NCI-H748 treated with DMSO at 0.1 percent for 48 hours (cell line): ENCODE results near the gene ARL6IP1.
"Not testable (repeated sequence)": the region's sequence is repeated elsewhere in the genome, so short reads cannot be mapped to it uniquely, and the experiment has no call there.

Experiments
- DNase-seq: peaks from one replicate; lab custom pipeline; 2025; lab: John Stamatoyannopoulos, UW

Gene ARL6IP1

DNA sequence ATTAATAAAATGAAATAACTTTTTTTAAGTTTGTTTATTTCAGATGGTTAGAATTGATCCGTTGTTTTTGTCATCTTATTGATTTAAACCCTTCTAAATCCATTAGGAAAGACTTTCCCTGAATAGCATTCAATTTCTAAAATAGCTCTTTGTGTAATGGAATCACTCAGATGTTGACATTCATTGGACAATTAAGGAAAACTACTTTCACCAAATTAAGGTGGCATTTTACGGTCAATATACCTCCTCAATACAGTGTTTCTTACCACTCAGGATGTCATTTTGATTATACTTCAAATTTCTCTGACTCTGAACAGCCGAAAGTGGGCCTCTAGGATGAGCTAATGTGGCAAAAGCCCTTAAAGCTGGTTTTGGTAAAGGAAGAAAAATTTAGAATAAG, 1.8 kb downstream of the ARL6IP1 start:
- no peak for DNase-seq

DNA sequence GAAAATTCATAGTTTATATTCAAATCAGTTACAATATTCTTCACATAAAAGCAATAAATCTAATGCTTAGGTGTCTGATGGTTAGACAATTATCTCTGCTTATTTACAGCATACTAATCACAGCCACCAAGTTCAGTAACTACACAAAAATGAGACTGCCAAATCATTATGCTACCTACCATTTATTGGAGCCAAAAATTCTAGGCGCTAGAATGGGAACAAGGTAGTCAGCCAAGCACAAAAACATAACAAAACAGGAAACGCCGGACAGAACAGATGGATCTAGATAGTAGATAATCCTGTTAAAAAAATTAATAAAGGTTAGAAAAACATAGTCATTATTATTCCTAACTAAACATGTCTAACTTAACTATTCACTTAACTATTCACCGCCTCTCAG, 3.6 kb downstream of the ARL6IP1 start:
- DNase-seq, result no peak

DNA sequence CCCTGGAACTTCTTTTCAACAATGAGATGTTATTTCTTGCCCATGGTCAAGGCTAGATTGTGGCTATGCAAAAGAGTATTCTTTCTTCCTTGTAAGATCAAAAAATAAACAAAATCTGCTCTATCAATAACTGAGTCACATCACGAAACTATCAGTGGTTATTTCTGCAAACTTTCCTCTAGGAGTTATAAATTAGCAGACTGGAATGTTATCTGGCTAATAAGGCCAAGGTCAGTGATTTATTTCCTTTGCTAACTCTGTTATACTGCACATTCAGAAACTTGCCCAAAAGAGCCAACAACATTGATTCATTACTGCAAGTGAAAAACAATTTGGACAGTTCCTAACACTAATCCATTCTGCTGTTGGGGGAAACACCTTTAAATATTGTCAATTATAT, 5.0 kb downstream of the ARL6IP1 start:
- no peak for DNase-seq

DNA sequence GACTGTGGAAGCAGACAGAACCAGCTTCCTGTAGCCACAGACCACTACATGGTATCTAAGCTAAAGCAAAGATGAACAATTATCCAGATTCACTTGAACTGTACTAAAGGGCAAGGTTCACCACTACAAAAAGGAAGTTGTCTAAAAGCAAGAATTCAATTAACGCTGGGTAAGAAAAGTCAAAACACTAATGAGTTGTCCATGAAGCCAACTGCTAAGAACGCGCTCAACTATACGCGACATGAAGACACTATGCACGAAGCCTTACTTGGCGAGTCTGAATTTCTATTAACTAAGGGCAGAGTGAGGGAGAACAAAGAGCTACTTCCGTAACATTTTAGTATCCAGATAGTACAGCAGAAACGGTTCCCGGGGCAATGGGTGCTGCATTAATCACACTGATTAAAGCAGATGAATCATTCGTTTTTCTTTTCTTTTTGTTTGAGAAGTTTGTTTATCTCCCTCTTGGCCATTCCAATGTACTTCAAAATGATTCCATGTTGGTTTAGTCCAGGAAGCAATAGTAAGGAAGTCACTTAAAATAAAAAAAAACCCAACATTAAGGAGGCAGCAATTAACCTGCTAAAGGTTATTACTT, 8.4 kb downstream of the ARL6IP1 start:
- DNase-seq, result no peak

DNA sequence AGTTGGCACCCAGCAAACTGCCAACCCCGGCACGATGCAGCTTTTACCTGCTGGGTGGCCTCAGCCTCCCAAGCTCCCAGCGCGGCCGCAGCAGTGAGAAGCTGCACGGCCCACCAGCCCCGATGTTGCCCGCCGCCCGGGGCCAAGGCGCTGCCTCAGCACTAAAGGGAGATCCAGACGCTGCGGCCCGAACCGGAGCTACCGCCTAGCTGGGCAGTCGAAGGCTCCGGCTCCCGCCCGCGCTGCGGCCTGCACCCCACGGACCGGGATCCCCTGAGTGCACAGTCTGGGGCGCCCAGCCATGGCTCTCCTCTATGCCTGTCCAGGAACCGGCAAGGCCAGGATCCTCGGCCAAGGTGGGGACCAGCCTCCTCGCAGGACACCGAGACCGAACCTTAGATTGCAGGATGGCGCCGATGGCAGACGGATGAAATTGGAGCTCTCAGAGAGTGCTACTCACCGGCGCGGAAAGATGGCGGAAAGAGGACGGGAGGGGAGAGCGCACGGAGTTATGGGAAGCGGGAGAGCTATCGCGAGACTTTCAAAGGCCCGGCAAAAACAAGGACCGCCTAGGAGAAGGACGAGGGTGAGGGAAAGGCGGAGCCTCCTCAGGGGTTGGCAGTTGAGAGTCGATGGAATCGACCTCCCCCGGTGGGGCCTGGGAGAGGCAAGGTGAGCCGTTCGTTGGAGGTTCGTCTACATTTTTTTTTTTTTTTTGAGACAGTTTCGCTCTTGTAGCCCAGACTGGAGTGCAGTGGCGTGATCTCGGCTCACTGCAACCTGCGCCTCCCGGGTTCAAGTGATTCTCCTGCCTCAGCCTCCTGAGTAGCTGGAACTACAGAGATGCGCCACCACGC, 11.3 kb downstream of the ARL6IP1 start, which contains the start of gene RPS15A:
Gene RPS15A, minus strand, starts transcription at position 485 of the 857 bp plus-strand sequence. CDS start 1,221 bp downstream, outside the sequence.
- DNase-seq, result peak; percentile 77

DNA sequence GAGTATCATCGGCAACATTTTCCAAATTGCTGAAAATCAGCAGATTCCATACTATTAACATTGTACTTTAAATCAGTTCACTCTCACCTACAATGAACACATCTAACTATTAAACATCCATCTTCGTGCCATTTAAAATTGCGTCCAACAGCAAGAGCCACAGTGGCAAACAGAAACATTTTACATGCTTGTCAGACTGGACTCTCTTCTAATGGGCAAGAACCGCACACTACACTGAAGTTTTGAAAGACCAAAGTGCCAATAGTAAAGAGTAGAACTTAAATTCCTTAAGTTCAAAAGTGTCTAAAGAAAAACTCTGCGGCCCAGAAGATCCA, 11.9 kb downstream of the ARL6IP1 start:
- DNase-seq, result no peak

DNA sequence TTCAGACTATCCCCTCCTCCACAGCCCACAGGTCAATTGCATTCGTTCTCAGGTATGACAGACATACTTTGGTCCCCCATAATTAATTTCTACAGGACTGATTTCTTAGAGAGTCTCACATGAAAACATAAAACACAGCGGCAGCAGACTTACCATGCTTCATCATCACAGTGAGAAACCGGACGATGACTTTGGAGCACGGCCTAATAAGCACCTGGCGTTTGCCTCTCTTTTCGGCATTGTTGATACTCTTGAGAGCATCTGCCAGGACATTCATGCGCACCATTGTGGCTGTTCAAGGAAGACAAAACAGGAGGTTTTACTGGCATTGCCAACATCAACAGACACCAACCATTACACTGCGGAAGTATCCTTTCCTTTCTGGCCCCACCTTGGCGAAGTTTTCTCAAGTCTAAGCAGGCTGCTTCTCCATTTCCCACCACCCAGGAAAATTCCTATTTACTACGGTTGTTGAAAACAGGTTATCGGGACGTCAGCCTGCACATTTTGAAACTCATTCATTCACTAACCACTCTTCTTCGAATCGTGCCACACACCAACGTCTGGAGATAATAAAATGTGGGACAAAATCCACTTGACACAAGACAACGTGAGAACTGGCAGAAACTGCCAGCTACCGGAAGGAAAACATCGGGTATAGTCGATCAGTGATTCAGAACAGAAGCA, 12.4 kb downstream of the ARL6IP1 start:
- DNase-seq, result no peak

DNA sequence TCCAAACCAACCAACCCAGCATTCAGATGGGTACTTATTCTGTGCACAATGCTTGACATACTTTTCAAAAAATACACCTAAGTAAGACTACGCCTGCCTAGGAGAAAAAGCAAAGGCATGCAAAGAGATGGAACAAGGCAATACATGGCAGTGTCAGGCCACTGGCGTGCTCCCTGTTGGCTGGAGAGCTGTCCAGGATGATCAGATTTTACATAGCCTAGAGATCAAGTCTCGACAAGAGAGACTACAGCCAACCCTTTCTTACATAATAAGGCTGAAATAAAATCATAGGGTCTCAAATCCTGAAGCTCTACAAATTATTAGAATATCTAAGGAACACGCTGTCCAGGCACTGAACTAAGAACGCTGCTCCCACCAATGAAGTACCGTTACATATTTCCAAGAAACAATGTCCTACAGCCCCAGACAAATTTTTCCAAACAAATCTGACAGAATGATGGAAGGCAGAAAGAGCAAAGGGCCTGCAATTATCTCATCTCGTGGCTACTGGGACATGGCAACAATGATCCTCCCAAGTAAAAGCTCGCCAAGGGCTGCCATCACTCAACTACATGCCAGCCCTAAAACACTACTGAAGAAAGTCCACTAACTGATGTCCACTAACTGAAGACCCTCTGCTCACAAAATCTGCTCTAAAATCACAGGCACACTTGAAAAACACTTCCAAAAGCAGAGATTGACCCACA, 16.3 kb downstream of the ARL6IP1 start:
- DNase-seq, result no peak

DNA sequence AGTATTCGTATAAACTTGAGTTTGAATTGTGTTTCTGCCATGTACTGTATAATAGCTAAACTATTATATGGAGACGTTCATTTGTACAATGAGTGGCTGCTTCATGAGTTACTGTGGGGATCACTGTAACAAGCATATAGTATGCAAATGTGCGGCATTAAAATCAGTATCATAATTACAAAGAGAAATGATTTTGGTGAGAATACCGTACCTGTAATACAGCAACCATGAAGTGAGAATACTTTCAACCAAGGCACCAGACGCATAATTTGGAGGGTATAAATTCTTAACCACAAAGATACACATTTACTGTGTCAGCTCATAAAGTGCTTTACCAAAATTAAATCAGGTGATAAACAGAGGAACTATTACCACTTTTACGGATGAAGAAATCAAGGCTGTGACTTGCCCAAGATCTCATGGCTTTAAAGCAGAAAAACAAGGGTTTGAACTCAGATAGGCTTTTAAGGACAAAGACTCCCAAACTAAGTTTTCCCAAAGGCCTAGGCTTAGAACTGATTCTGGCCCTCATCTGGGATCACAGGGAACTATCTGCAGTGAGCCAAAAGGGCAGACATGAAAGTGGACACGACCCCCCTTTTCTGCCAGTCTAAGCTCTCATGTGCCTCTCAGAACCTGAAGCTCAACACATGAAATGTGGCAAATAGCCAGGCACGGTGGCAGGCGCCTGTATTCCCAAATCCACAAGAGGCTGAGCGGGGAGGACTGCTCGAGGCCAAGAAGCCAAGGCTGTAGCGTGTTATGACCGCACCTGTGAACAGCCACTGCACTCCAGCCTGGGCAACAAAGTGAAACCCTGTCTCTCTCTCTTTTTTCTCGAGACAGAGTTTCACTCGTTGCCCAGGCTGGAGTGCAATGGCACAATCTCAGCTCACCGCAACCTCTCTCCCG, 17.7 kb downstream of the ARL6IP1 start:
- DNase-seq, result no peak

DNA sequence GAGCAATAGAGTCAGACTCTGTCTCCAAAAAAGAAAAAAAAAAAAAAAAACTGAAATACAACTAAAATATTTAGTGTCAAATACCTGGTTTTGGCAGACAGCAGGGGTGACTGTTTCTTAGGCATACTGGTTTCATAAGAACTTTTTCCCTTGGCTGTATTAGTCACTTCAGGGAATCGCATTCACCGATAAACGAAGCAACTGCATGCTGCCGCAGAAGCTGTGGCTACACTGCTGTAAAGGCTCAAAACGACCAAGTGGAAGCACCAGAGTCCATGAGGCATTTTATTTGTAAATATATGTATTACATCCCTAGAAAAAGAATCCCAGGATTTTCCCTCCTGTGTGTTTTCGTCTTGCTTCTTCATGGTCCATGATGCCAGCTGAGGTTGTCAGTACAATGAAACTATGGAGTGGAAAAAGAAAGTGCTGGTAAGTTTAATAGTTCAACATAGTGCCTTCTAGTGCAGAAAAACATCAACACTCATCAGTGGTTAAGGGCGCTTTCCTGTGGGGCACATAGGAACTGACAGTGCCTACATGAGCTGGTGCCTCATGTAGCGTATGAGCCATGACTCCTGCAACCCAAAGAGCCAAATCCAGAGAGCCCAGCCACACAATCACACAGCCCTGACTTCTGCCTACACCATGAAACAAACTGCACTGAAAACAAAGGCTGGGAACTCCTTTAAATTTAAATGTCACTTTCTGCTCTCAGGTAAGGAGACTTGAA, 18.5 kb downstream of the ARL6IP1 start:
- no peak for DNase-seq

DNA sequence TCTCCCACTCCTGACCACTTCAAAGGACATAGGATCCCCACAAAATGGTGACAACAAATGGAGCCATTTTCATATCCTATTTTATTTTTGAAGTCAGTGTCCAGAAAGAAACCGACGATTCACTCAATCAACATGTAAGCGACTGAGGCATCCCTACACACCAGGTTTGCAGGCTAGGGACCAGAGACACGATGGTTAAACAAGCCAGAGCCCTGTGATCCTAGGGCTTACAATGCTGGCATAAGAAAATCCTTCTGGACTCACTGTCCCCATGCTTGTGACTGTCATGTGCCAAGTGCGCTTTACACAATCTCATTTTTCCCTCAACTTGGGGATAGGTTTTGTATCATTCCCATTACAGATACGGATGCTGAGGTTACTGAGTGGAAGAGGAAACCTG, 20.1 kb downstream of the ARL6IP1 start:
- not testable (repeated sequence) for DNase-seq

DNA sequence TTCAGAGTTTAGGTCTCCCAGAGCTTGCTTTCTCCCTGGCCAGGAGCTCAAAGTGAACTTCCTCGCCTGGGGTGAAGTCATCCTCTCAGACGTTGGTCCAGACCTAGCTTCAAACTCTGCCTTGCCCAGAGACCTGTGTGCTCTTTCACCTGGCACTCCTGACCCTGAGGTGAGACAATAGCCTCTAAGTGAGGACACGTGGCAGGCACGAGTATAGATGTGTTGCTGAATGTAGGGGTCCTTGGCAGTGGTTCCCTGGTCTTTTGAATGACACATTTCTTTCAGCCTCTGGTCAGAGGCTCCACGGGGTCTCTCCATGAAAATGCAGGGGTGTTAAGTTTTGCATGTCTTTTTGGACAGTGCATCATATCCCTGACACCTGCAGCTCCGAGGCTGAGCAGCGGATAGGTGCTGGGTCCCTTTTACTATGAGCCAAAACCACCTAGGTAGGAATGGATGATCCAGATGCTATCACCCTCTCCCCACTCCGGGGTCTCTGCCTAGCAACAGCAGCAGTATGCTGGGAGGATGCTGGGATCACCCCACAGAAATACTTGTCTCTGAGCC, 20.8 kb downstream of the ARL6IP1 start:
- not testable (repeated sequence) for DNase-seq

DNA sequence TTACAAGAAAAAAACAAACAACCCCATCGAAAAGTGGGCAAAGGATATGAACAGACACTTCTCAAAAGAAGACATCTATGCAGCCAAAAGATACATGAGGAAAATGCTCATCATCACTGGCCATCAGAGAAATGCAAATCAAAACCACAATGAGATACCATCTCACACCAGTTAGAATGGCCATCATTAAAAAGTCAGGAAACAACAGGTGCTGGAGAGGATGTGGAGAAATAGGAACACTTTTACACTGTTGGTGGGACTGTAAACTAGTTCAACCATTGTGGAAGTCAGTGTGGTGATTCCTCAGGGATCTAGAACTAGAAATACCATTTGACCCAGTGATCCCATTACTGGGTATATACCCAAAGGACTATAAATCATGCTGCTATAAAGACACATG, 23.7 kb downstream of the ARL6IP1 start:
- DNase-seq, result not testable (repeated sequence)

DNA sequence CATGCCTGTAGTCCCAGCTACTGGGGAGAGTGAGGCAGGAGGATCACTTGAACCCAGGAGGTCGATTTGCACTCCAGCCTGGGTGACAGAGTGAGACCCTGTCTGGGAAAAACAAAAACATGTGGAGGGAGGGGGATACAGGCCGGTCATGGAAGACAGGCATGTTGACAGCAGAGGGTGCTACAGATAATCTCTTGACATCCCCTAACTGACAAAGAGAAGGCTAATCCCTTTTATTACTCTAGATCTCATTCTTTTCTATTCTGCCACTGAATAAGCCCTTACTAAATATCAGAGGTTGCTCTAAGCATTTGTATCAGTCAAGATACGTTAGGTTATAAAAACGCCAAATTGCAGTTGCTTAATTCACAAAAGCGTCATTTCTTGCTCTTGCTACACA, 25.0 kb downstream of the ARL6IP1 start:
- DNase-seq, result not testable (repeated sequence)

DNA sequence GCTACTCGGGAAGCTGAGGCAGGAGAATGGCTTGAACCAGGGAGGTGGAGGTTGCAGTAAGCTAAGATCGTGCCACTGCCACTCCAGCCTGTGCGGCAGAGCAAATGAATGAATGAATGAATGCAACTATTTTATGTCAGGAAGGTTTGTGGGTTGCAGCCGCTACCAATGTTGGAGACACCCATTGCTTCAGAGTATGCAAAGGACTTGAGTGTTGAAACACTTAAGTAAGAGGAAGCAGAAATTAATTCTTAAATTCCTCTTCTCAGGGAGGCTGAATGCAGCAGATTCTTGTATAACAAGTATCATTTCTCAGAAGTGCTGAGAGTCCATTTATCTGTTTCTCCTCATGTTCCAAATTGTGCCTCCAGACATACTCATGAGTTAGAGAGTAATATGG, 26.7 kb downstream of the ARL6IP1 start:
- not testable (repeated sequence) for DNase-seq

DNA sequence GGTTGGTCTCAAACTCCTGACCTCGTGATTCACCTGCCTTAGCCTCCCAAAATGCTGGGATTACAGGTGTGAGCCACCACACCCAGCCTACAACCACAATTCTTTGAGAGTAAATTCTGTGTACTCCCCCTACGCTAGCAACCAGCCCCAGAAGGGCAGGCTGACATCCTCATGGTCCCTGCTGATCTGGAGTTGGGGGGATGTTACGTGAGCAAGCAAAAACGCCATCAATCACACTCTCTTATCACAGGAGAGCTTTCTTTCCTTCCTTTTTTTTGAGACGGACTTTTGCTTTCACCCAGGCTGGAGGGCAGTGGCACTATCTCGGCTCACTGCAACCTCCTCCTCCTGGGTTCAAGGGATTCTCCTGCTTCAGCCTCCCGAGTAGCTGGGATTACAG, 29.2 kb downstream of the ARL6IP1 start:
- not testable (repeated sequence) for DNase-seq

DNA sequence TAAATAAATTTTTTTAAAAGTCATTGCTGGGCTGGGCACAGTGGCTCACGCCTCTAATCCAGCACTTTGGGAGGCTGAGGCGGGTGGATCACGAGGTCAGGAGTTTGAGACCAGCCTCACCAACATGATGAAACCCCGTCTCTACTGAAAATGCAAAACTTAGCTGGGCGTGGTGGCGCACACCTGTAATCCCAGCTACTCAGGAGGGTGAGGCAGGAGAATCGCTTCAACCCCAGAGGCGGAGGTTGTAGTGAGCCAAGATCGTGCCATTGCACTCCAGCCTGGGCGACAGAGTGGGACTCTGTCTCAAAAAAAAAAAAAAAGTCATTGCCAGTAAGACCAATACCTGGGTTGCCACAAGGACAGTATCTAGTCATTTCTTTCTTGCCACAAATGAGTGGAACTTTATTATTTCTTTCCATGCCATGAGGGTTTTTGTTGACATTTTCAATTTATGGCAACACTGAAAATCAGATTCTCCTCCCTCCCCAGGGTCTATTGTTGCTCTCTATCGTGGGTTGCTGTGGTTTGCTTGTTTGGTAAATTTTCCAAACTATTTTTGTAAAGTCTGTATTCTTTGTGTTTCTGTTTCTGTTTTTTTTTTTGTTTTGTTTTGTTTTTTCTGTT, 30.9 kb downstream of the ARL6IP1 start:
- DNase-seq, result not testable (repeated sequence)

DNA sequence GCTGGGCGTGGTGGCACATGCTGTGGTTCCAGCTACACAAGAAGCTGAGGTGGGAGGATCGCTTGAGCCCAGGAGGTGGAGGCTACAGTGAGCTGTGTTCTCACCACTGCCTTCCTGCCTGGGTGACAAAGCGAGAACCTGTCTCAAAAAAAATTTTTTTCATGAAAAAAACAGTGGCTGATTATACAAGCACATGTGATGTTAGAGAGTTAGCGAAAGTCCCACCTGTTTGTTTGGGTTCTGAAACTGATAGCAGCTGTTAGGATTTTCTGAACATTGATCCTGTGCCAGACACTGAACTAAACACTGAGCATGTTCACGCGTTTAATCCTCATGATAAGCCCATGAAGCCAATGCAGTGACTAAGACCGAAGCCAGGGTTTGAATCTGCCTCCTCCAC, 34.1 kb downstream of the ARL6IP1 start:
- DNase-seq, result not testable (repeated sequence)

DNA sequence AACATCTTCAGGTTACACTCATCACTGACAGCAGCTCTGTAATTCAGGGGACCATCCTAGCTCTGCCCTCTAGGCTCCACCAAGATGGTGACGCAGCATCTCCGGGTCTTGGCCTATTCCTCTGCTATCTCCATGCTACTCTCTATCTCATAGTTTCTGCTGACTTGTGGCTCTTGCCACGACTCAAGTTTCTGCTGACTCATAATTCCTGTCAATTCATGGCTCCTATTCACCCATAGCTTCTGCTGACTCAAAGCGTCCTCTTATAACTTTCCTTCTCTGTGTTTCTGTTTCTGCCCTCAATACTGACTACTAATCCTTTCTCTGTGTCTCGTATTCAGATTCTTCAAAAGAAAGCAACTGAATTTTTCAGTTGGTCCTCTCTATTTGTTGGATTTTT, 38.6 kb downstream of the ARL6IP1 start:
- not testable (repeated sequence) for DNase-seq
